ENCODE measurements around the gene IFNLR1.

IFNLR1 gene

GRCh38 chr1:24150234-24151174 is 36.6 kb downstream of the IFNLR1 start:
- DNase-seq, result peak; percentile 86

GRCh38 chr1:24149866-24150233 is 37.2 kb downstream of the IFNLR1 start:
- no peak for DNase-seq

- DNase-seq, result no peak
These were observed 39.3 kb downstream of the IFNLR1 start for GRCh38 chr1:24147816-24148215.

GRCh38 chr1:24147194-24147593 is 39.9 kb downstream of the IFNLR1 start:
- DNase-seq, result no peak

GRCh38 chr1:24142546-24143534 is 44.2 kb downstream of the IFNLR1 start, which contains the start of gene IL22RA1:
TSS of gene IL22RA1 (minus strand) at chr1:24143140. CDS start at chr1:24143082, 58 bp downstream.
- no peak for DNase-seq

GRCh38 chr1:24141311-24141997 is 45.6 kb downstream of the IFNLR1 start:
- no peak for DNase-seq

- DNase-seq, result no peak
These were observed 46.3 kb downstream of the IFNLR1 start for GRCh38 chr1:24140741-24141181.

GRCh38 chr1:24139841-24140425 is 47.2 kb downstream of the IFNLR1 start:
- no peak for DNase-seq

- no peak for DNase-seq
These were observed 47.9 kb downstream of the IFNLR1 start for GRCh38 chr1:24139222-24139489.

- DNase-seq, result no peak
These were observed 48.4 kb downstream of the IFNLR1 start for GRCh38 chr1:24138476-24139221.

GRCh38 chr1:24136956-24137539 is 50.0 kb downstream of the IFNLR1 start:
- no peak for DNase-seq

GRCh38 chr1:24134376-24134775 is 52.7 kb downstream of the IFNLR1 start:
- DNase-seq, result no peak

- no peak for DNase-seq
These were observed 53.3 kb downstream of the IFNLR1 start for GRCh38 chr1:24133819-24134218.

GRCh38 chr1:24130385-24130784 is 56.7 kb downstream of the IFNLR1 start:
- DNase-seq, result no peak

- no peak for DNase-seq
These were observed 59.2 kb downstream of the IFNLR1 start for GRCh38 chr1:24127801-24128363.

- no peak for DNase-seq
These were observed 59.8 kb downstream of the IFNLR1 start for GRCh38 chr1:24127134-24127800.

GRCh38 chr1:24126672-24127023 is 60.4 kb downstream of the IFNLR1 start:
- DNase-seq, result no peak

- DNase-seq, result no peak
These were observed 60.9 kb downstream of the IFNLR1 start for GRCh38 chr1:24126018-24126671.

- DNase-seq, result no peak
These were observed 61.6 kb downstream of the IFNLR1 start for GRCh38 chr1:24125456-24125855.

- DNase-seq, result no peak
These were observed 62.1 kb downstream of the IFNLR1 start for GRCh38 chr1:24124980-24125379.
